MM.1S (cell line): ENCODE measurements around the gene RGS8.

ENCODE experiments used
- EZH2 ChIP-seq: fragments of 300-600 bp; sonication (generic); optimal IDR thresholded peaks from 2 replicates; pipeline ENCODE3; 2017; ENCODE audit warnings: low read depth, mild to moderate bottlenecking, antibody characterized with exemption, low read length, mixed read lengths
- TF ChIP-seq, protein P1 (sequence below): fragments of 300-600 bp; sonication (generic); IDR thresholded peaks from 2 replicates; pipeline ENCODE4 v1.5.1; 2016; ENCODE audit warnings: antibody characterized with exemption, low read length, mixed read lengths

DNA sequence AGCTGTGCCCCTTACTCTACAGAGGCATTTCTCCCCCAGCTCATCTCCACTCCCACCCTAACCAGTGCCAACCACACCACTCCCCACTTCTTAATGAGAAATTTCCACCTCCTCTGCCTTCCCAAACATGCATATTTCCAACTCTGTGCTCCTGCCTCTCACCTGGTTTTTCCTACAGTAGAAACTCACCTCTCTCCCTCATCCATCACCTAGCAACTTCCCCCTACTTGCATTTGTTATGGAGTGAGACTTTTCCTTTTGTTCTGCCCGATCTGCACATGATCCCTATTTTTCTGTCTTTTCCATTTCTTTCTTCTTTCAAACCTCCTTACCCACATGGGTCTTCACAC lies 11.9 kb downstream of the RGS8 start:
- TF ChIP-seq, protein P1, sequence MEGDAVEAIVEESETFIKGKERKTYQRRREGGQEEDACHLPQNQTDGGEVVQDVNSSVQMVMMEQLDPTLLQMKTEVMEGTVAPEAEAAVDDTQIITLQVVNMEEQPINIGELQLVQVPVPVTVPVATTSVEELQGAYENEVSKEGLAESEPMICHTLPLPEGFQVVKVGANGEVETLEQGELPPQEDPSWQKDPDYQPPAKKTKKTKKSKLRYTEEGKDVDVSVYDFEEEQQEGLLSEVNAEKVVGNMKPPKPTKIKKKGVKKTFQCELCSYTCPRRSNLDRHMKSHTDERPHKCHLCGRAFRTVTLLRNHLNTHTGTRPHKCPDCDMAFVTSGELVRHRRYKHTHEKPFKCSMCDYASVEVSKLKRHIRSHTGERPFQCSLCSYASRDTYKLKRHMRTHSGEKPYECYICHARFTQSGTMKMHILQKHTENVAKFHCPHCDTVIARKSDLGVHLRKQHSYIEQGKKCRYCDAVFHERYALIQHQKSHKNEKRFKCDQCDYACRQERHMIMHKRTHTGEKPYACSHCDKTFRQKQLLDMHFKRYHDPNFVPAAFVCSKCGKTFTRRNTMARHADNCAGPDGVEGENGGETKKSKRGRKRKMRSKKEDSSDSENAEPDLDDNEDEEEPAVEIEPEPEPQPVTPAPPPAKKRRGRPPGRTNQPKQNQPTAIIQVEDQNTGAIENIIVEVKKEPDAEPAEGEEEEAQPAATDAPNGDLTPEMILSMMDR, result no peak
- no peak for TF ChIP-seq EZH2
